ENCODE results near the gene SLC16A11. TPM values are rescaled to one million over a fixed set of nuclear protein-coding genes. Genes with fewer than 3 reads are reported as not detected.

The SLC16A11 gene
- total RNA-seq, 1 donor from 2014 or later, result 0.78 TPM

GRCh38 chr17:7026471-7027115, 17.3 kb downstream of the SLC16A11 start:
- DNase-seq (ENCODE audit: low read depth), result no peak

GRCh38 chr17:7025245-7025644, 18.6 kb downstream of the SLC16A11 start:
- no peak for DNase-seq (ENCODE audit: low read depth)

- no peak for DNase-seq (ENCODE audit: low read depth)
Measured at GRCh38 chr17:7024402-7024785, 19.5 kb downstream of the SLC16A11 start.

- no peak for DNase-seq (ENCODE audit: low read depth)
Measured at GRCh38 chr17:7023576-7024401, 20.1 kb downstream of the SLC16A11 start.

- DNase-seq (ENCODE audit: low read depth), result no peak
Measured at GRCh38 chr17:7022781-7023571, 20.9 kb downstream of the SLC16A11 start, which contains the start of gene BCL6B. TSS of gene BCL6B (plus strand) at chr17:7023050. CDS start at chr17:7023672, 622 bp downstream.

GRCh38 chr17:7021993-7022778, 21.7 kb downstream of the SLC16A11 start:
- peak; percentile 72 for DNase-seq (ENCODE audit: low read depth)

- DNase-seq (ENCODE audit: low read depth), result peak; percentile 65
Measured at GRCh38 chr17:7020894-7021664, 22.8 kb downstream of the SLC16A11 start.

- peak; percentile 72 for DNase-seq (ENCODE audit: low read depth)
Measured at GRCh38 chr17:7019839-7020519, 23.9 kb downstream of the SLC16A11 start.

GRCh38 chr17:7019367-7019766, 24.5 kb downstream of the SLC16A11 start:
- no peak for DNase-seq (ENCODE audit: low read depth)

GRCh38 chr17:7018331-7018964, 25.4 kb downstream of the SLC16A11 start:
- no peak for DNase-seq (ENCODE audit: low read depth)

GRCh38 chr17:7017827-7018200, 26.1 kb downstream of the SLC16A11 start:
- DNase-seq (ENCODE audit: low read depth), result no peak

GRCh38 chr17:7016886-7017826, 26.7 kb downstream of the SLC16A11 start:
- DNase-seq (ENCODE audit: low read depth), result no peak

GRCh38 chr17:7016418-7016817, 27.5 kb downstream of the SLC16A11 start:
- no peak for DNase-seq (ENCODE audit: low read depth)

- peak; percentile 70 for DNase-seq (ENCODE audit: low read depth)
Measured at GRCh38 chr17:7014995-7015958, 28.6 kb downstream of the SLC16A11 start.

- peak; percentile 97 for DNase-seq (ENCODE audit: low read depth)
Measured at GRCh38 chr17:7014261-7014994, 29.5 kb downstream of the SLC16A11 start.

GRCh38 chr17:7011942-7012254, 32.0 kb downstream of the SLC16A11 start:
- no peak for DNase-seq (ENCODE audit: low read depth)
